H54 (cell line): ENCODE data around the gene CCSER1.

ENCODE experiments used
- DNase-seq: peaks from one replicate; pipeline ENCODE4 v3.0.0; 2011; ENCODE audit warnings: low spot score, mixed read lengths; ENCODE audit not compliant: insufficient read length
- FAIRE-seq: peaks from 3 replicates; lab custom pipeline; 2011; peaks lifted over from hg19 to GRCh38; lab: Jason Lieb, UNC
- POLR2A ChIP-seq: IDR thresholded peaks from 2 replicates; pipeline ENCODE4 v1.6.1; 2011; ENCODE audit warnings: low read depth, mild to moderate bottlenecking, low read length

The CCSER1 gene

GRCh38 chr4:90994851-90995574, 867.8 kb downstream of the CCSER1 start:
- no peak for DNase-seq
- no peak for TF ChIP-seq POLR2A
- FAIRE-seq: no peak

- no peak for TF ChIP-seq POLR2A
- no peak for DNase-seq
- no peak for FAIRE-seq
Measured at GRCh38 chr4:90995996-90996395, 868.8 kb downstream of the CCSER1 start.

GRCh38 chr4:90996813-90997212, 869.6 kb downstream of the CCSER1 start:
- FAIRE-seq: no peak
- TF ChIP-seq POLR2A: no peak

GRCh38 chr4:91015861-91016260, 888.7 kb downstream of the CCSER1 start:
- TF ChIP-seq POLR2A: no peak
- DNase-seq (no peak), FAIRE-seq (no peak)

More at GRCh38 chr4:90996813-90997212, 869.6 kb downstream of the CCSER1 start:
- no peak for DNase-seq

- DNase-seq (no peak), FAIRE-seq (no peak)
- TF ChIP-seq POLR2A: no peak
Measured at GRCh38 chr4:91019513-91019912, 892.3 kb downstream of the CCSER1 start.

GRCh38 chr4:91025241-91026148, 898.3 kb downstream of the CCSER1 start:
- FAIRE-seq (no peak), DNase-seq (no peak)
- no peak for TF ChIP-seq POLR2A

GRCh38 chr4:91028228-91028627, 901.0 kb downstream of the CCSER1 start:
- DNase-seq (no peak), FAIRE-seq (no peak)

GRCh38 chr4:91031761-91032160, 904.6 kb downstream of the CCSER1 start:
- TF ChIP-seq POLR2A: no peak
- FAIRE-seq (no peak), DNase-seq (no peak)

More at GRCh38 chr4:91028228-91028627, 901.0 kb downstream of the CCSER1 start:
- no peak for TF ChIP-seq POLR2A

GRCh38 chr4:91032725-91033445, 905.7 kb downstream of the CCSER1 start:
- no peak for DNase-seq
- TF ChIP-seq POLR2A: no peak

GRCh38 chr4:91035276-91035675, 908.1 kb downstream of the CCSER1 start:
- no peak for DNase-seq

More at GRCh38 chr4:91032725-91033445, 905.7 kb downstream of the CCSER1 start:
- FAIRE-seq: no peak

GRCh38 chr4:91037951-91038350, 910.8 kb downstream of the CCSER1 start:
- no peak for DNase-seq
- TF ChIP-seq POLR2A: no peak
- no peak for FAIRE-seq

More at GRCh38 chr4:91035276-91035675, 908.1 kb downstream of the CCSER1 start:
- no peak for FAIRE-seq
- no peak for TF ChIP-seq POLR2A

- FAIRE-seq (no peak), DNase-seq (no peak)
- TF ChIP-seq POLR2A: no peak
Measured at GRCh38 chr4:91057871-91058270, 930.7 kb downstream of the CCSER1 start.

GRCh38 chr4:91058345-91058744, 931.2 kb downstream of the CCSER1 start:
- FAIRE-seq (no peak), DNase-seq (no peak)
- no peak for TF ChIP-seq POLR2A
